PFSK-1 (cell line): ENCODE results near the gene ZBTB16.

Source experiments
- FOXP2 ChIP-seq: optimal IDR thresholded peaks from 2 replicates; pipeline ENCODE3; 2011; ENCODE audit warnings: borderline replicate concordance, control low read depth, inconsistent platforms; ENCODE audit not compliant: insufficient read depth; ENCODE audit errors: extremely low read length, extremely low read depth
- POLR2AphosphoS5 ChIP-seq: IDR thresholded peaks from 2 replicates; pipeline ENCODE4 v1.6.1; 2012; ENCODE audit warnings: low read depth, mild to moderate bottlenecking, control low read depth, low read length, moderate library complexity
- SIN3A ChIP-seq: IDR thresholded peaks from 2 replicates; pipeline ENCODE4 v1.6.1; 2012; ENCODE audit warnings: mild to moderate bottlenecking, low read length, moderate library complexity, borderline replicate concordance; ENCODE audit not compliant: insufficient read depth
- TAF1 ChIP-seq: IDR thresholded peaks from 2 replicates; pipeline ENCODE4 v1.6.1; 2012; ENCODE audit warnings: low read length, control low read depth, borderline replicate concordance; ENCODE audit not compliant: insufficient read depth
- TF ChIP-seq, protein P1 (sequence below), 2 experiments: IDR thresholded peaks; 2 replicates each; pipeline versions ENCODE4 v1.6.1 to v1.8.0; 2011 to 2012; ENCODE audit warnings: low read depth in 2 of 2, low read length in 2 of 2, control low read depth in 1 of 2, inconsistent platforms in 1 of 2, mild to moderate bottlenecking in 1 of 2, moderate library complexity in 1 of 2; ENCODE audit not compliant: insufficient read depth in 1 of 2

ZBTB16 gene

DNA sequence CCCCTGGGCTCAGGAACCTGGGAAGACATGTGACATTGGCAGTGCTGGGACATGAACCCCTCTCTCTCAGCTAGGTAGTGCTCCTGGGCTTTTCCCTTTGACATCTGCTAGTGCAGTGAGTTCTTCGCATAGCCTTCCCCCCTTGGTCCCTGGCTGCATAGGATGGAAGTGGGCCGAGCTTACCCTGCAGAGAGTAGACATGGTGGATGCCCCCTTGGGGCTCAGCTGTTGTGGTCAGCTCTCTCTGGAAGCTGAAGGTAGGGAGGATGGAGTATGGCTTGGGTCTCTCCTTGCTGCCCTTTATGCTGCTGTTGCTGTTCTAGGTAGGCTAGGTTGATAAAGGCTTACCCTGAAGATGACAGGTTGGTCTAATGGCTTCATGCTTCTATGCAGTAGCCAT, 92.1 kb downstream of the ZBTB16 start:
- no peak for TF ChIP-seq FOXP2
- TF ChIP-seq POLR2AphosphoS5, result no peak
- no peak for TF ChIP-seq SIN3A
- no peak for TF ChIP-seq TAF1
- TF ChIP-seq, protein P1, sequence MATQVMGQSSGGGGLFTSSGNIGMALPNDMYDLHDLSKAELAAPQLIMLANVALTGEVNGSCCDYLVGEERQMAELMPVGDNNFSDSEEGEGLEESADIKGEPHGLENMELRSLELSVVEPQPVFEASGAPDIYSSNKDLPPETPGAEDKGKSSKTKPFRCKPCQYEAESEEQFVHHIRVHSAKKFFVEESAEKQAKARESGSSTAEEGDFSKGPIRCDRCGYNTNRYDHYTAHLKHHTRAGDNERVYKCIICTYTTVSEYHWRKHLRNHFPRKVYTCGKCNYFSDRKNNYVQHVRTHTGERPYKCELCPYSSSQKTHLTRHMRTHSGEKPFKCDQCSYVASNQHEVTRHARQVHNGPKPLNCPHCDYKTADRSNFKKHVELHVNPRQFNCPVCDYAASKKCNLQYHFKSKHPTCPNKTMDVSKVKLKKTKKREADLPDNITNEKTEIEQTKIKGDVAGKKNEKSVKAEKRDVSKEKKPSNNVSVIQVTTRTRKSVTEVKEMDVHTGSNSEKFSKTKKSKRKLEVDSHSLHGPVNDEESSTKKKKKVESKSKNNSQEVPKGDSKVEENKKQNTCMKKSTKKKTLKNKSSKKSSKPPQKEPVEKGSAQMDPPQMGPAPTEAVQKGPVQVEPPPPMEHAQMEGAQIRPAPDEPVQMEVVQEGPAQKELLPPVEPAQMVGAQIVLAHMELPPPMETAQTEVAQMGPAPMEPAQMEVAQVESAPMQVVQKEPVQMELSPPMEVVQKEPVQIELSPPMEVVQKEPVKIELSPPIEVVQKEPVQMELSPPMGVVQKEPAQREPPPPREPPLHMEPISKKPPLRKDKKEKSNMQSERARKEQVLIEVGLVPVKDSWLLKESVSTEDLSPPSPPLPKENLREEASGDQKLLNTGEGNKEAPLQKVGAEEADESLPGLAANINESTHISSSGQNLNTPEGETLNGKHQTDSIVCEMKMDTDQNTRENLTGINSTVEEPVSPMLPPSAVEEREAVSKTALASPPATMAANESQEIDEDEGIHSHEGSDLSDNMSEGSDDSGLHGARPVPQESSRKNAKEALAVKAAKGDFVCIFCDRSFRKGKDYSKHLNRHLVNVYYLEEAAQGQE (IDR thresholded peaks at IDR 0.05; ENCODE audit: insufficient read depth in 1 of 2, low read depth in 2 of 2, low read length in 2 of 2), result no peak

DNA sequence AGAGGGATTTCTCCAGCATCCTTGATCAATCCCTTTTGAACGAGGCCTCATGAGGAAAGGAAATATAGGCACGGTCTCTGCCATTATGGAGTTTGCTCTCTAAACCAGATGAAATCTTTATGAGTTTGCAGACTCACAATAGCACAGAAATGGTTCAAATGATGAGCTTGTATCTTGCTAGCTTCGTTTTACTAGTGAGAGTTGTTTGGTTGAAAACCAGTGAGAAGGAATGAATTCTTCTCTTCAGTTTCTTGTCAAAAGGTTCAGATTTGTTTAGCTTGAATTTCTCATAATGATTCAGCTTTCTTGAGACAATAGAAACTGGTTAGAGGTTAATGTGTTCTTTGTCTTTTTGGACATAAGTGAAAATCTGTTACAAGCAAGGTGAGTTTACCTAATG, 92.7 kb downstream of the ZBTB16 start:
- TF ChIP-seq POLR2AphosphoS5 (no peak), FOXP2 (no peak), TAF1 (no peak), SIN3A (no peak)
- TF ChIP-seq, protein P1 (IDR thresholded peaks at IDR 0.05; ENCODE audit: insufficient read depth in 1 of 2, low read depth in 2 of 2, low read length in 2 of 2), result no peak

DNA sequence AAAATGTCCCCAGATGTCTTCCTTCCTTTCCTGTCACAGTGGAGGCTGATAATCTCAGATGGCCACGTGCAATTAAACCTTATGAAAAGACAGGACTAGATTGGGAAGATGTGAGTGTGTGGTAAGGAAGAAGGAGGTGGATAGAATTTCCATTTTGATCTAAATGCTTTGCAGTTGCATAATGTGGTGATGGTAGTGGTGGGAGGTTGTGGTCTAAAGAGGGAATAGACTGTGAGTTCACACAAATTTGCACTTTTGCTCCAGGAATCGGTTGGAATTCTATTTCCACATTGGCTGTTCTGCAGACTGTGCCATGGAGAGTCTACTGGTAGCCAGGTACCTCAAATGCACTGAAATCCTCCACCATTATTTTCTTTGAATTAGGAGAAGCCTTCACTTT, 93.3 kb downstream of the ZBTB16 start:
- TF ChIP-seq TAF1, result no peak
- TF ChIP-seq, protein P1 (IDR thresholded peaks at IDR 0.05; ENCODE audit: insufficient read depth in 1 of 2, low read depth in 2 of 2, low read length in 2 of 2), result no peak

DNA sequence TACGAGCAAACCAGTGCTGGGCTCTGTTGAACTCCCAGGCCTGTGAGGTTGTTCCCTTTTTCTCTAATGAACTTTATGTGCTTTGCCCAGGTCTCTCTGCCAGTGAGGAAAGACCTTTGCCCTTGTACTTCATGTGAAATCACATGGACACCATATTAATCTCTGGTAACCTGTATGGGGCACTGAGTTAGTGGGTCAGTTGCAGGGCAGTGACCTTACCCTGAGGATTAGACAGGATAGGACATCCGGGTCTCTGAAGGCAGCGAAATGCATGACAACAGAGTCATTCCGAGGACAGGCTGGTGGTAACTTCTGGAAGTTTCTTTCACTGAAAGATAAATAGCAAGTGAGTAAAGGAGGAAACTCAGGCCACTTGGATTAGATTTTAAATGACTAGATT, 93.7 kb downstream of the ZBTB16 start:
- TF ChIP-seq FOXP2, result no peak
- no peak for TF ChIP-seq SIN3A
- TF ChIP-seq, protein P1 (IDR thresholded peaks at IDR 0.05; ENCODE audit: insufficient read depth in 1 of 2, low read depth in 2 of 2, low read length in 2 of 2), result no peak
- no peak for TF ChIP-seq TAF1
- TF ChIP-seq POLR2AphosphoS5, result no peak

DNA sequence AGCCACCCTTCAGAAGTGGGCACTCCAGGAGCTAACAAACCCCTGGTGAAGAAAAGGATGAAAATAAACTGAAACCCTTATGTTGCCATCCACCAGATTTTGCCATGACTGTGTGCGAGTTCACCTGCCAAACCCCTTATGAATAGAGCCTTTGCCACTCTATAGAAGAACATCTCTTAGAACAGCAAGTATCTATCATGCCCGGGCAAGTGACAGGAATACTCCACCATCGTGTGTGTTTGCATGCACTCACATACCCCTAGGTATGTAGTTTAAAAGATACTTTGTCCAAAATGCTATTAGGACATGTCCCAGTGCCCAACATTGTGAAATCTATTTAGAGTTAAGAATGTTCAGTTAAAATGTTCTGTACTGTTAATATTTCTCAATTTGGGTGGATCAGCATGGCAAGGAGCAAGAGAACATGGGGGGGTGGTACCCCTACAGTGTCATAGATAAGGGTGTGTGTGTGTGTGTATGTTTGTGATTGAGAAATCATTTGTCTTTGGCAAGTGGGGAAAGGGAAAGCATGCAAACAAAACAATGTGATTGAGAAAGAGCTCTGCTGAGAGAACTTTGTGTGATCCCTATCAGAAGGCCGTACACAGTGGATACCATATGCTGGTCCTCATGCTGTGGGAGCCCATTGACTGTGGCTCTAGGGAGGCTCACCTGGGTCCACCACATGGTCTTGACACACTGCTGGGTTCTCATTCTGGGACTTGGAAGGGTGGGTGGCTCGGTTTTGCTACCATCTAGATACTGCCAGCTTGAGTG, 94.9 kb downstream of the ZBTB16 start:
- TF ChIP-seq TAF1 (no peak), POLR2AphosphoS5 (no peak), FOXP2 (no peak), SIN3A (no peak)
- TF ChIP-seq, protein P1 (IDR thresholded peaks at IDR 0.05; ENCODE audit: insufficient read depth in 1 of 2, low read depth in 2 of 2, low read length in 2 of 2), result no peak
